ENCODE measurements around the gene COX19. TPM values are rescaled to one million over a fixed set of nuclear protein-coding genes. Genes with fewer than 3 reads are reported as not detected.

COX19 gene
- polyA plus RNA-seq (2013, experiment 1 of 2; ENCODE audit: insufficient read length), result 7.1 TPM
- 8.2 TPM for polyA plus RNA-seq (2013, experiment 2 of 2; ENCODE audit: insufficient read length)

GRCh38 chr7:974820-975681, at the start of gene COX19:
Gene COX19, minus strand, starts transcription at chr7:975549. Its CDS starts 40 bp downstream, at chr7:975509.
- peak; percentile 91 for DNase-seq

- no peak for DNase-seq
These were observed 49.0 kb upstream of the COX19 start for GRCh38 chr7:1024331-1024841.

- DNase-seq, result no peak
These were observed 47.6 kb upstream of the COX19 start for GRCh38 chr7:1022801-1023465.

GRCh38 chr7:1022356-1022755, 47.0 kb upstream of the COX19 start:
- no peak for DNase-seq

- no peak for DNase-seq
These were observed 46.6 kb upstream of the COX19 start for GRCh38 chr7:1021931-1022330.

GRCh38 chr7:1021366-1021765, 46.0 kb upstream of the COX19 start:
- no peak for DNase-seq

- DNase-seq, result no peak
These were observed 45.5 kb upstream of the COX19 start for GRCh38 chr7:1020849-1021251.

- DNase-seq, result no peak
These were observed 44.7 kb upstream of the COX19 start for GRCh38 chr7:1019789-1020610.

- DNase-seq, result no peak
These were observed 44.0 kb upstream of the COX19 start for GRCh38 chr7:1019255-1019785.

GRCh38 chr7:1018334-1018695, 43.0 kb upstream of the COX19 start:
- DNase-seq, result no peak

GRCh38 chr7:1017586-1018333, 42.4 kb upstream of the COX19 start:
- no peak for DNase-seq

GRCh38 chr7:1016577-1017531, 41.5 kb upstream of the COX19 start:
- no peak for DNase-seq

- no peak for DNase-seq
These were observed 40.1 kb upstream of the COX19 start for GRCh38 chr7:1015196-1016121.

- no peak for DNase-seq
These were observed 39.3 kb upstream of the COX19 start for GRCh38 chr7:1014681-1015080.

GRCh38 chr7:1013581-1013980, 38.2 kb upstream of the COX19 start:
- DNase-seq, result peak; percentile 20

- no peak for DNase-seq
These were observed 37.4 kb upstream of the COX19 start for GRCh38 chr7:1012716-1013095.

- DNase-seq, result no peak
These were observed 36.8 kb upstream of the COX19 start for GRCh38 chr7:1012004-1012715.

- DNase-seq, result no peak
These were observed 36.1 kb upstream of the COX19 start for GRCh38 chr7:1011297-1012003.

Data from fibroblast of skin of scalp (primary cell).